GM23338 (cell line): Measurements from ENCODE around the gene FKRP. TPM values are rescaled to one million over a fixed set of nuclear protein-coding genes. Genes with fewer than 3 reads are reported as not detected.

Source experiments
- ATAC-seq: fragments of 200-7000 bp; cut with Tn5 transposase; 3 replicates; pipeline ENCODE4 v1.9.1; 2020
- DNase-seq: peaks from one replicate; pipeline ENCODE4 v3.0.0-alpha.2; 2015; ENCODE audit warnings: low spot score
- H2AFZ ChIP-seq: fragments of 200-600 bp; sonication (generic); 2 replicates; pipeline ENCODE4 v1.8.0; 2016; ENCODE audit warnings: antibody characterized with exemption, mild to moderate bottlenecking, moderate library complexity
- H3F3A ChIP-seq: fragments of 200-600 bp; sonication (generic); replicated peaks from 2 replicates; pipeline ENCODE4 v1.8.0; 2017; ENCODE audit warnings: antibody characterized with exemption, mixed run types, low read depth
- H3K27ac ChIP-seq: fragments of 200-600 bp; sonication (generic); 2 replicates; pipeline ENCODE4 v1.6.1; 2016; ENCODE audit warnings: low read depth
- H3K27me3 ChIP-seq: fragments of 200-600 bp; sonication (generic); 2 replicates; pipeline ENCODE4 v1.8.0; 2016; ENCODE audit warnings: mild to moderate bottlenecking, mixed run types, moderate library complexity; ENCODE audit not compliant: insufficient read depth
- H3K36me3 ChIP-seq: fragments of 200-600 bp; sonication (generic); 2 replicates; pipeline ENCODE4 v1.8.0; 2016; ENCODE audit warnings: mild to moderate bottlenecking; ENCODE audit not compliant: insufficient read depth
- H3K4me1 ChIP-seq: fragments of 200-600 bp; sonication (generic); 2 replicates; pipeline ENCODE4 v1.8.0; 2016; ENCODE audit warnings: mild to moderate bottlenecking, moderate library complexity; ENCODE audit not compliant: insufficient read depth
- H3K4me2 ChIP-seq: fragments of 200-600 bp; sonication (generic); 2 replicates; pipeline ENCODE4 v1.7.1; 2017; ENCODE audit warnings: mixed run types
- H3K4me3 ChIP-seq: fragments of 200-600 bp; sonication (generic); 2 replicates; pipeline ENCODE4 v1.6.1; 2016; ENCODE audit warnings: mixed run types
- H3K79me2 ChIP-seq: fragments of 200-600 bp; sonication (generic); replicated peaks from 2 replicates; pipeline ENCODE4 v1.8.0; 2017; ENCODE audit warnings: mild to moderate bottlenecking; ENCODE audit not compliant: insufficient read depth
- H3K9me2 ChIP-seq: fragments of 200-600 bp; sonication (generic); 2 replicates; pipeline ENCODE4 v1.8.0; 2017; ENCODE audit not compliant: insufficient read depth
- H4K20me1 ChIP-seq: fragments of 200-600 bp; sonication (generic); replicated peaks from 2 replicates; pipeline ENCODE4 v1.8.0; 2017; ENCODE audit warnings: mild to moderate bottlenecking; ENCODE audit not compliant: insufficient read depth
- H3K27ac Mint-ChIP-seq: 2 replicates; pipeline ENCODE4 v1.8.0; 2020; ENCODE audit warnings: inconsistent platforms, mild to moderate bottlenecking, moderate library complexity, mixed read lengths
- H3K27me3 Mint-ChIP-seq: 3 replicates; pipeline ENCODE4 v1.8.0; 2022; ENCODE audit warnings: low read depth, mild to moderate bottlenecking, moderate library complexity, mixed read lengths, inconsistent platforms; ENCODE audit not compliant: insufficient read depth, poor library complexity
- H3K36me3 Mint-ChIP-seq: 3 replicates; pipeline ENCODE4 v1.8.0; 2021; ENCODE audit warnings: low read depth, mild to moderate bottlenecking, inconsistent platforms, moderate library complexity, mixed read lengths
- H3K4me1 Mint-ChIP-seq: 3 replicates; pipeline ENCODE4 v1.8.0; 2020; ENCODE audit warnings: mild to moderate bottlenecking, inconsistent platforms, mixed read lengths
- H3K4me3 Mint-ChIP-seq: 3 replicates; pipeline ENCODE4 v1.8.0; 2021; ENCODE audit warnings: moderate library complexity, mild to moderate bottlenecking, inconsistent platforms, mixed read lengths
- H3K9me3 Mint-ChIP-seq: 3 replicates; pipeline ENCODE4 v1.8.0; 2020; ENCODE audit warnings: moderate library complexity, mild to moderate bottlenecking, inconsistent platforms, mixed read lengths
- CTCF ChIP-seq, 2 experiments: fragments of 200-600 bp in 1 of 2; sonication (generic) in 1 of 2; conservative IDR thresholded peaks; 2 replicates each; pipeline versions ENCODE4 v1.5.1 to v1.6.1; 2016 to 2017; ENCODE audit warnings: antibody characterized with exemption in 2 of 2, low read depth in 2 of 2, mild to moderate bottlenecking in 2 of 2, moderate library complexity in 1 of 2
- EZH2 ChIP-seq: fragments of 200-600 bp; sonication (generic); IDR thresholded peaks from one replicate; pipeline ENCODE4 v1.8.0; 2017; ENCODE audit warnings: antibody characterized with exemption, mild to moderate bottlenecking, low read depth; ENCODE audit not compliant: unreplicated experiment
- EZH2phosphoT487 ChIP-seq: fragments of 200-600 bp; sonication (generic); IDR thresholded peaks from one replicate; pipeline ENCODE4 v1.8.1; 2018; ENCODE audit warnings: antibody characterized with exemption; ENCODE audit not compliant: unreplicated experiment
- JUNB ChIP-seq: IDR thresholded peaks from one replicate; pipeline ENCODE4 v1.6.1; 2016; ENCODE audit warnings: antibody characterized with exemption; ENCODE audit not compliant: unreplicated experiment
- NANOG ChIP-seq: IDR thresholded peaks from 2 replicates; pipeline ENCODE4 v1.6.1; 2016; ENCODE audit warnings: antibody characterized with exemption, borderline replicate concordance
- ZNF114 ChIP-seq: fragments of 250-450 bp; sonication (Bioruptor Pico); IDR thresholded peaks from 2 replicates; pipeline ENCODE4 v1.5.0; 2020; ENCODE audit warnings: mild to moderate bottlenecking, moderate library complexity
- ZNF462 ChIP-seq: fragments of 250-450 bp; sonication (Bioruptor Pico); IDR thresholded peaks from 2 replicates; pipeline ENCODE4 v1.5.0; 2020; ENCODE audit warnings: mild to moderate bottlenecking, moderate library complexity
- polyA plus RNA-seq: library from polyadenylated mRNA; unstranded; fragments of >200 nt; fragmentation: Nextera tagmentation; extraction: Ambion mirVana; gene quantifications from 2 replicates; pipeline ENCODE4 v1.2.1, GENCODE V29; 2016
- total RNA-seq: library from RNA; depleted of rRNA; stranded (reverse); fragments of >200 nt; shearing (Covaris generic); gene quantifications from 2 replicates; pipeline ENCODE4 v1.2.3, GENCODE V29; 2014

Gene FKRP
- total and polyA plus RNA-seq, 2 experiments from 2014 or later, result 11.5 to 31.9 TPM

- Histone ChIP-seq H3K9me2 (no peaks in the 10 kb centered on the region), H3K79me2 (peaks cover 35% of the 10 kb centered on the region), H3F3A (peaks cover 3% of the 10 kb centered on the region; the same call in 1 of the 2 replicates), H2AFZ (no peak overlapping the region), H3K4me1 (no peaks in the 10 kb centered on the region), H4K20me1 (peaks cover 20% of the 10 kb centered on the region), H3K27ac (no peak overlapping the region), H3K27me3 (no peaks in the 10 kb centered on the region), H3K36me3 (peaks cover 30% of the 10 kb centered on the region), H3K4me3 (no peak overlapping the region), H3K4me2 (no peak overlapping the region)
- TF ChIP-seq JUNB (no peak), ZNF114 (CRISPR knock-in tag) (no peak), CTCF (conservative IDR thresholded peaks at IDR 0.05; ENCODE audit: low read depth in 2 of 2) (no peak), EZH2phosphoT487 (no peak), ZNF462 (CRISPR knock-in tag) (no peak), NANOG (no peak), EZH2 (no peak)
- H3K4me3 Mint-ChIP-seq, result no peak overlapping the region; the same call in 2 of the 3 replicates
- H3K27ac Mint-ChIP-seq, result peak overlapping the region; percentile 79
- peaks cover 21% of the 10 kb centered on the region for H3K4me1 Mint-ChIP-seq
- H3K36me3 Mint-ChIP-seq, result peaks cover 81% of the 10 kb centered on the region
- DNase-seq (no peak), ATAC-seq (no peak)
- H3K9me3 Mint-ChIP-seq, result peaks cover 3% of the 10 kb centered on the region; the same call in 1 of the 3 replicates
- peaks cover 10% of the 10 kb centered on the region for H3K27me3 Mint-ChIP-seq
Measured at GRCh38 chr19:46730595-46730994, 15.3 kb upstream of the FKRP start.
